HepG2 (cell line): ENCODE data around the gene SMYD1. TPM values are rescaled to one million over a fixed set of nuclear protein-coding genes. Genes with fewer than 3 reads are reported as not detected.
A peak's percentile ranks its signal among the peaks of the same experiment; 100 is the strongest.

Experiments
- FIP1L1 ChIP-seq: fragments of 200-400 bp; formaldehyde crosslinking; IDR thresholded peaks from 2 replicates; pipeline ENCODE4 v1.6.1; 2018; ENCODE audit warnings: low read depth, mild to moderate bottlenecking, low read length, moderate library complexity, borderline replicate concordance; ENCODE audit not compliant: insufficient read depth
- GFI1 ChIP-seq: sonication (generic); formaldehyde crosslinking; IDR thresholded peaks from 2 replicates; pipeline ENCODE4 v1.5.0; 2020; ENCODE audit warnings: missing genetic modification reagents, mild to moderate bottlenecking, borderline replicate concordance
- HDAC2 ChIP-seq: sonication (generic); formaldehyde crosslinking; IDR thresholded peaks from 2 replicates; pipeline ENCODE4 v1.4.0; 2020; ENCODE audit warnings: missing genetic modification reagents
- KDM2A ChIP-seq: sonication (generic); formaldehyde crosslinking; IDR thresholded peaks from 2 replicates; pipeline ENCODE4 v1.4.0; 2020; ENCODE audit warnings: low read depth, missing genetic modification reagents, borderline replicate concordance
- KMT2A ChIP-seq: sonication (generic); formaldehyde crosslinking; IDR thresholded peaks from 2 replicates; pipeline ENCODE4 v1.4.0; 2020; ENCODE audit warnings: missing genetic modification reagents
- LCORL ChIP-seq, 2 experiments: fragments of 450-650 bp in 1 of 2; sonication (generic) in 1 of 2; formaldehyde crosslinking in 1 of 2; IDR thresholded peaks; 2 replicates each; pipeline versions ENCODE4 v1.5.0 to v1.6.1; 2017 to 2020; ENCODE audit warnings: antibody characterized with exemption in 1 of 2, missing genetic modification reagents in 1 of 2
- SMARCE1 ChIP-seq: fragments of 450-650 bp; IDR thresholded peaks from 2 replicates; pipeline ENCODE4 v1.6.1; 2017; ENCODE audit warnings: borderline replicate concordance
- SRF ChIP-seq: IDR thresholded peaks from 2 replicates; pipeline ENCODE4 v1.6.1; 2011; ENCODE audit warnings: mild to moderate bottlenecking, low read depth, low read length, moderate library complexity
- TAF15 ChIP-seq: fragments of 200-400 bp; formaldehyde crosslinking; IDR thresholded peaks from one replicate; pipeline ENCODE4 v1.6.1; 2018; ENCODE audit warnings: mild to moderate bottlenecking, low read depth, low read length; ENCODE audit not compliant: poor library complexity, severe bottlenecking
- USF2 ChIP-seq, 2 experiments: sonication (generic) in 1 of 2; formaldehyde crosslinking in 1 of 2; IDR thresholded peaks; 2 replicates each; pipeline versions ENCODE4 v1.5.1 to v1.6.1; 2011 to 2020; ENCODE audit warnings: borderline replicate concordance in 1 of 2, low read depth in 1 of 2, low read length in 1 of 2, mild to moderate bottlenecking in 1 of 2, missing genetic modification reagents in 1 of 2, moderate library complexity in 1 of 2
- ZEB1 ChIP-seq: IDR thresholded peaks from 2 replicates; pipeline ENCODE4 v1.6.1; 2012; ENCODE audit warnings: mild to moderate bottlenecking, low read depth, inconsistent platforms; ENCODE audit not compliant: insufficient replicate concordance
- ZMAT5 ChIP-seq: sonication (generic); formaldehyde crosslinking; IDR thresholded peaks from 2 replicates; pipeline ENCODE4 v1.5.0; 2020; ENCODE audit warnings: mild to moderate bottlenecking, low read depth, missing genetic modification reagents, borderline replicate concordance
- ZNF335 ChIP-seq: sonication (generic); formaldehyde crosslinking; IDR thresholded peaks from 2 replicates; pipeline ENCODE4 v1.4.0; 2020; ENCODE audit warnings: missing genetic modification reagents
- ZNF343 ChIP-seq: sonication (generic); formaldehyde crosslinking; IDR thresholded peaks from 2 replicates; pipeline ENCODE4 v1.4.0; 2020; ENCODE audit warnings: mild to moderate bottlenecking, missing genetic modification reagents
- ZNF501 ChIP-seq: sonication (generic); formaldehyde crosslinking; IDR thresholded peaks from 2 replicates; pipeline ENCODE4 v1.5.1; 2020; ENCODE audit warnings: mild to moderate bottlenecking, moderate library complexity, missing genetic modification reagents
- ZNF7 ChIP-seq: IDR thresholded peaks from 2 replicates; pipeline ENCODE4 v1.6.1; 2016; ENCODE audit warnings: missing biosample characterization, missing genetic modification reagents
- polyA plus RNA-seq, 8 experiments: library from polyadenylated mRNA; depleted of rRNA in 3 of 8; stranded (reverse) in 7 of 8; unstranded in 1 of 8; fragments of >200 nt; fragmentation: Illumina TruSeq in 4 of 8; extraction: Trizol in 4 of 8; gene quantifications; 2 replicates each; pipeline versions ENCODE4 v1.2.1 to v1.2.3, GENCODE V29; 2011 to 2016; ENCODE audit warnings: low read depth in 4 of 8, missing spikeins in 1 of 8, mixed read lengths in 1 of 8; ENCODE audit not compliant: insufficient read depth in 1 of 8
- total RNA-seq, 5 experiments: library from RNA; depleted of rRNA; stranded (reverse); fragments of >200 nt; fragmentation: Illumina TruSeq; extraction: Trizol; gene quantifications; 2 replicates each; pipeline ENCODE4 v1.2.3, GENCODE V29; 2016; ENCODE audit warnings: low read depth in 1 of 5
- TF ChIP-seq, protein P1 (sequence below): IDR thresholded peaks from 2 replicates; pipeline ENCODE4 v1.4.0; 2020; ENCODE audit warnings: mild to moderate bottlenecking, missing genetic modification reagents
- TF ChIP-seq, protein P2 (sequence below): IDR thresholded peaks from 2 replicates; pipeline ENCODE4 v1.6.1; 2016; ENCODE audit warnings: low read depth, missing genetic modification reagents, missing compliant biosample characterization

The SMYD1 gene
- total and polyA plus RNA-seq, 2 of the 13 experiments (the other 11 are each of a cell fraction or from before 2014, with no cell fraction given), result not detected

DNA sequence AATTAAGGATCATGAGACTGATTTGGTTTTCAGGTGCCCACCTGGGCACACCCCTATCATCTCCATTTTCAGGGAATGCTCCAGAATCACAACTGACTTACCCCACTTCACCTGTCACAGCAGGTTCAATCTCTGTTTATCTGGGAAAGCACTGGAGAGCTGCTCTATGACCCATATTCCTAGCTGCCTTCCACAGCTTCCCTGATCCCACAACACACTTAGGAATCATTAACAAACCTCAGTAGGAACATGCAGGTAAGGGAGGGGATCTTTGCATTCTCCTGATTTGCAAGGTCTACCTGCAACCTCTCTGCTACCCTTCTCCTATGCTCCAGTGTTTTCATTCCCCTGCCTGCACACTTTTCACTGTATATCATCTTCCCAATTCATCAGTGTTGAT lies 79.0 kb downstream of the SMYD1 start (continued):
- TF ChIP-seq, protein P1, sequence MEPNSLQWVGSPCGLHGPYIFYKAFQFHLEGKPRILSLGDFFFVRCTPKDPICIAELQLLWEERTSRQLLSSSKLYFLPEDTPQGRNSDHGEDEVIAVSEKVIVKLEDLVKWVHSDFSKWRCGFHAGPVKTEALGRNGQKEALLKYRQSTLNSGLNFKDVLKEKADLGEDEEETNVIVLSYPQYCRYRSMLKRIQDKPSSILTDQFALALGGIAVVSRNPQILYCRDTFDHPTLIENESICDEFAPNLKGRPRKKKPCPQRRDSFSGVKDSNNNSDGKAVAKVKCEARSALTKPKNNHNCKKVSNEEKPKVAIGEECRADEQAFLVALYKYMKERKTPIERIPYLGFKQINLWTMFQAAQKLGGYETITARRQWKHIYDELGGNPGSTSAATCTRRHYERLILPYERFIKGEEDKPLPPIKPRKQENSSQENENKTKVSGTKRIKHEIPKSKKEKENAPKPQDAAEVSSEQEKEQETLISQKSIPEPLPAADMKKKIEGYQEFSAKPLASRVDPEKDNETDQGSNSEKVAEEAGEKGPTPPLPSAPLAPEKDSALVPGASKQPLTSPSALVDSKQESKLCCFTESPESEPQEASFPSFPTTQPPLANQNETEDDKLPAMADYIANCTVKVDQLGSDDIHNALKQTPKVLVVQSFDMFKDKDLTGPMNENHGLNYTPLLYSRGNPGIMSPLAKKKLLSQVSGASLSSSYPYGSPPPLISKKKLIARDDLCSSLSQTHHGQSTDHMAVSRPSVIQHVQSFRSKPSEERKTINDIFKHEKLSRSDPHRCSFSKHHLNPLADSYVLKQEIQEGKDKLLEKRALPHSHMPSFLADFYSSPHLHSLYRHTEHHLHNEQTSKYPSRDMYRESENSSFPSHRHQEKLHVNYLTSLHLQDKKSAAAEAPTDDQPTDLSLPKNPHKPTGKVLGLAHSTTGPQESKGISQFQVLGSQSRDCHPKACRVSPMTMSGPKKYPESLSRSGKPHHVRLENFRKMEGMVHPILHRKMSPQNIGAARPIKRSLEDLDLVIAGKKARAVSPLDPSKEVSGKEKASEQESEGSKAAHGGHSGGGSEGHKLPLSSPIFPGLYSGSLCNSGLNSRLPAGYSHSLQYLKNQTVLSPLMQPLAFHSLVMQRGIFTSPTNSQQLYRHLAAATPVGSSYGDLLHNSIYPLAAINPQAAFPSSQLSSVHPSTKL (CRISPR knock-in tag), result 0 out of 2 replicates have a peak, but pooled peaks have one; percentile 20
- TF ChIP-seq SMARCE1 (no peak), HDAC2 (CRISPR knock-in tag) (peak; percentile 43; the same call in 1 of the 2 replicates), ZMAT5 (CRISPR knock-in tag) (no peak), FIP1L1 (no peak), TAF15 (no peak), KDM2A (no peak), SRF (no peak), KMT2A (no peak), ZNF343 (CRISPR knock-in tag) (no peak), GFI1 (CRISPR knock-in tag) (peak; percentile 41; the same call in 1 of the 2 replicates), ZEB1 (peak; percentile 72), ZNF7 (CRISPR knock-in tag) (no peak), ZNF501 (CRISPR knock-in tag) (no peak), LCORL (IDR thresholded peaks at IDR 0.05) (no peak), LCORL (CRISPR knock-in tag; IDR thresholded peaks at IDR 0.05) (peak; percentile 52; the same call in 1 of the 2 replicates), USF2 (IDR thresholded peaks at IDR 0.05; ENCODE audit: low read depth, low read length) (no peak), USF2 (CRISPR knock-in tag; IDR thresholded peaks at IDR 0.05; ENCODE audit: borderline replicate concordance) (no peak), ZNF335 (CRISPR knock-in tag) (no peak)
- TF ChIP-seq, protein P2, sequence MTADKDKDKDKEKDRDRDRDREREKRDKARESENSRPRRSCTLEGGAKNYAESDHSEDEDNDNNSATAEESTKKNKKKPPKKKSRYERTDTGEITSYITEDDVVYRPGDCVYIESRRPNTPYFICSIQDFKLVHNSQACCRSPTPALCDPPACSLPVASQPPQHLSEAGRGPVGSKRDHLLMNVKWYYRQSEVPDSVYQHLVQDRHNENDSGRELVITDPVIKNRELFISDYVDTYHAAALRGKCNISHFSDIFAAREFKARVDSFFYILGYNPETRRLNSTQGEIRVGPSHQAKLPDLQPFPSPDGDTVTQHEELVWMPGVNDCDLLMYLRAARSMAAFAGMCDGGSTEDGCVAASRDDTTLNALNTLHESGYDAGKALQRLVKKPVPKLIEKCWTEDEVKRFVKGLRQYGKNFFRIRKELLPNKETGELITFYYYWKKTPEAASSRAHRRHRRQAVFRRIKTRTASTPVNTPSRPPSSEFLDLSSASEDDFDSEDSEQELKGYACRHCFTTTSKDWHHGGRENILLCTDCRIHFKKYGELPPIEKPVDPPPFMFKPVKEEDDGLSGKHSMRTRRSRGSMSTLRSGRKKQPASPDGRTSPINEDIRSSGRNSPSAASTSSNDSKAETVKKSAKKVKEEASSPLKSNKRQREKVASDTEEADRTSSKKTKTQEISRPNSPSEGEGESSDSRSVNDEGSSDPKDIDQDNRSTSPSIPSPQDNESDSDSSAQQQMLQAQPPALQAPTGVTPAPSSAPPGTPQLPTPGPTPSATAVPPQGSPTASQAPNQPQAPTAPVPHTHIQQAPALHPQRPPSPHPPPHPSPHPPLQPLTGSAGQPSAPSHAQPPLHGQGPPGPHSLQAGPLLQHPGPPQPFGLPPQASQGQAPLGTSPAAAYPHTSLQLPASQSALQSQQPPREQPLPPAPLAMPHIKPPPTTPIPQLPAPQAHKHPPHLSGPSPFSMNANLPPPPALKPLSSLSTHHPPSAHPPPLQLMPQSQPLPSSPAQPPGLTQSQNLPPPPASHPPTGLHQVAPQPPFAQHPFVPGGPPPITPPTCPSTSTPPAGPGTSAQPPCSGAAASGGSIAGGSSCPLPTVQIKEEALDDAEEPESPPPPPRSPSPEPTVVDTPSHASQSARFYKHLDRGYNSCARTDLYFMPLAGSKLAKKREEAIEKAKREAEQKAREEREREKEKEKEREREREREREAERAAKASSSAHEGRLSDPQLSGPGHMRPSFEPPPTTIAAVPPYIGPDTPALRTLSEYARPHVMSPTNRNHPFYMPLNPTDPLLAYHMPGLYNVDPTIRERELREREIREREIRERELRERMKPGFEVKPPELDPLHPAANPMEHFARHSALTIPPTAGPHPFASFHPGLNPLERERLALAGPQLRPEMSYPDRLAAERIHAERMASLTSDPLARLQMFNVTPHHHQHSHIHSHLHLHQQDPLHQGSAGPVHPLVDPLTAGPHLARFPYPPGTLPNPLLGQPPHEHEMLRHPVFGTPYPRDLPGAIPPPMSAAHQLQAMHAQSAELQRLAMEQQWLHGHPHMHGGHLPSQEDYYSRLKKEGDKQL (CRISPR knock-in tag), result no peak
